Measurements from ENCODE around the gene ESPN.
"Not testable (repeated sequence)": the region's sequence is repeated elsewhere in the genome, so short reads cannot be mapped to it uniquely, and the experiment has no call there.

Gene ESPN

DNA sequence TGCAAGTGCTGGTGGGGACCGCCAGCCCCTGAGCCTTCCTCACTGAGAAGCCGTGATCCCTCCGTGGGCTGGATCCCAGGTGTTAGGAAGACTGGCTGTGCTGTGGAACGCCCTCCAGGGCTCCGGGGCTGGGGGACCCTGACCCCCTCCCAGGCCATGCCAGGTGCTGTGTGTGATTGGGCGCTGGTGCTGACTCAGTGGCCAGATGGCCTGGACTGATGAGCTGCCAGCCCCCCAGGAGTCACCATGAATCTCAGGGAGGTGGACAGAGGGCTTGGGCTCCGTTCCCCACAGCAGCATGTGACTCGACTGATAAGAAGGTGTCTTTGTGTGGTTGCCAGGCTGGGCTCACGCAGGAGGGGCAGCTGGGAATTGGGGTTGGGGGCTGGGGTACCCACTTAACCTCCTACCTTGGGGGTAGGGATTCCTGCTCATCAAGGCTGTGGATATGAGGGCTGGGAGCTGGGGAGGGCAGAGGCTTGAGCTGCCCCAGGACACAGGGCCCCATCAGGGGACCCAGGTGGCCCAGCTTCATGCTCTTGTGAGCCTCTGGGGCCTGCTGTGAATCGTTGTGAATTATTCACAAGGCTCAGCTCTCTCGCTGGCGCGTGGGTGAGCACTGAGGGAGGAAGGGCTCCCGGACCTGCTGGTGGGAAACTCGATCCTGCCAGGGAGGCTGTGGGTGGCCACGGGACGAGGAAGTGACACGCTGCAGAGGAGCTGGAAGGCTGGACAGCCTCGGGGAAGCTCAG lies 5.3 kb downstream of the ESPN start:
- not testable (repeated sequence) for DNase-seq

- DNase-seq = not testable (repeated sequence)
These were observed 7.3 kb downstream of the ESPN start for GRCh38 chr1:6431645-6432579.

DNA sequence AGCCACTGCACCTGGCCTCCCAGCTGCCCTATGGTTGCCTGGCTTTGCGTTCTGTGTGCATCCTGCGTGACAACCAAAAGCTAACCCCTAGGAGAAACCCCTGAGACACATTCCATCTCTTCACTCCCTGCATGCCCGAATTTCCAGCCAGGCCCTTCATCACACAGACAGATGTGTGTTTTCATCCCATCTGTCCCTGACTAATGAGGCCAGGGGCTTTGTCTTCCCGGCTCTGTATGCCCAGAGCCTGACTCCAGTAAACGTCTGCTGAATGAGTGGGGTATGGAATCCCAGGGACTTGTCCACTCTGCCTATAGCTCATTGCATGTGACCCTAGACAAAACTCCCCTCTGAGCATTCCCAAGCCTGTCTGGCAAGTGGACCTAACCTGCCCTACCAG lies 9.6 kb downstream of the ESPN start:
- no peak for DNase-seq

GRCh38 chr1:6435129-6435528 lies 10.6 kb downstream of the ESPN start:
- no peak for DNase-seq

- DNase-seq = no peak
These were observed 11.0 kb downstream of the ESPN start for GRCh38 chr1:6435547-6435946.

DNA sequence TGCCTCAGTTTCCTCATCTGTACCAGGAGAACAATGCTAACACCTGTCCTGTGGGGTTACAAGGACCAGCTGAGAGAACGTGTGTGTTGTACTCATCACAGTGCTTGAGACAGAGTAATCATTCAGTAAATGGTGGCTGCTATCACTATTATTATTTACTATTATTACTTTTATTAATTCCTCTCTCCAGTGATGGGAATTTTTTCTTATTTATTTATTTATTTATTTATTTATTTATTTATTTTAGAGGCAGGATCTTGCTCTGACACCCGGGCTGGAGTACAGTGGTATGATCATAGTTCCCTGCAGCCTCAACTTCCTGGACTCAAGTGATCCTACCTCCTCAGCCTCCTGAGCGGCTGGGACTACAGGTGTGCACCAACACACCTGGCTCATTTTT lies 11.7 kb downstream of the ESPN start:
- not testable (repeated sequence) for DNase-seq

DNA sequence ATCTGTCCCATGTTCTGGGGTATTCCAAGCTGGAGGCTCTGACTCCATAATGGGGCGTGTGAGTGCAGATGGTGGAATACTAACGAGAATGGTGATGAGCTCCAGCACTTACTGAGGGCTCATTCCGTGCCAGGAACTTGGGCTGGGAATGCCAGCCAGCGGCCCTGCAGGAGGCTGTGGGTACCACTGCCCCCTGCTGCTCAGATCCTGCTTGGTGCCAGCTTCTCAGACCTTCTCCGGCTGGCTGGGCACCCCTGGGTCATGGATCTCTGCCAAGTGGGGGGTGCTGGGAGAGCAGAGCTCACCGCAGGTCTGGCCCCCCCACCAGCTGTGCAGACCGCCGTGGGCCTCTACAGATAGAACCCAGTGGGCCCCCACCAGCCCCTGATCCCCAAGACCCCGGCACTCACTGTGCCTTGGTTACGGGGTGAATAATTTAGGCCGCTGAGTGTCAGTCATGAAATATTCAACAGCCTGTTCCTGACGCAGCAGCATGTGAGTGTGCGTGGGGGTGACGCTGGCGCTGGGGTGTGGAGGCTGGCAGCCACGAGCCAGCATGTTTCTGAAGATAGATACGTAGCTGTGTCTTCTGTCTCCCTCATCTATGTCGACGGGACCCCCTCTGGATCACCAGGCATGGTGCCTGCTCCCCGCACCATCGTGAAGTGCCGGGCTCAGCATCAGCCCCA lies 12.6 kb downstream of the ESPN start:
- peak; percentile 64 for DNase-seq

DNA sequence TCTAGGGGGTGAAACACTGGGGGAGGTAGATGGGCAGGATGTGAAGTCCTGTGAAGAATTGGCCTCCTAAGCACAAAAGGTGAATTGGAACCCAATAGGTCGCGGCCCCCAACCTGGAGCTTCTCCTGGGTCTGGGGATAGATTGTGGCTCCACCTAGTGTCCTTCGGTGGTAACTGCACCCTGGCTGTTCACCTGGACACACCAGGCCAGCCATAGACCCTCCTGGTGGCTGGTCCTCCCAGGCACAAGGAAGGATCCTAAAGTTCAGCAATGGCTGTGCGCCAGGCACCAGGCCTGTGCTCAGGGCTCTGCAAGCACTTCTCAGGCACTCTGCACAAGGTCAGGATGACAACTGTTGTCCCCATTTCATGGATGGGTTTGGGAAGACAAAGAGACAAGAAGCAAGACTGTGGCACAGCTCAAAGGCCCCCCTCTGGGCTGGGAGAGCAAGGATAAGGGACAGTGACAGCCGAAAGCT lies 13.5 kb downstream of the ESPN start:
- DNase-seq = peak; percentile 25

- DNase-seq = no peak
These were observed 15.9 kb downstream of the ESPN start for GRCh38 chr1:6440198-6441126.

GRCh38 chr1:6441586-6441985 lies 17.0 kb downstream of the ESPN start:
- no peak for DNase-seq

DNA sequence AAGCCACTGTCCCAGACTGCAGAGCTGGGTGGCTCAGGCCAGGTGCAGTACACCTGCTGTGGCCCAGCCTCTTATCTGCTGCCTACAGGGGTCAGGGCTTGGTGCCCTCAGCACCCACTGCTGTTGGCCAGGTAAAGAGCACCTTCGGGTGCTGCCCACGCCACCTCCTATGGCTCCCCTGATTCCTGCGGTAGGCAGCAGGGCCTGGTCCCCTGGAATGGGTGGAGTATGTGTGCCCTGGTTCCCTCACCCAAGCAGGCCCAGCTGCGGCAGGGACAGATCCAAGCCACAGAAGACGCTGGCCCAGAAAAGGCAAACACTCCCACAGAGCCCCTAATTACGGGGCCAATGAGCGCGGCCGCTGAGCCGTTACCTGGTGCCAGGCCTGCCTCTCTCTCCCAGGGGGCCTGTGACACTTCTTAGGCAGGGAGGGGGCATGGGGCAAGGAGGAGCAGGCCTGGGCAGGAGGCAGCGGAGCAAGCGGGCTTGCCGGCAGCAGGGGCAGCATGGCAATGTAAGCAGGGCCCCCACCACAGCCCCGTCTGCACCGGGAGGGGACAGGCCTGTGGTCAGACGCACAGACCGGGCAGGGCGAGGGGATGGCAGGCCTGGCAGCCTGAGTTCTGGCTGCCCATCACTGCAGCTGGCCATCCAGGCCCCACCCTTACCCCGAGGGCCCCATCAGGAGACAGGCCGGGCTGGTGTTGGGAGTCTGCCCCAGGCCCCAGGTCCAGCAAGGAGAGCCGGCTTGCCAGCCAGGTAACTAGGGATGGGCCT lies 19.0 kb downstream of the ESPN start:
- DNase-seq = no peak

DNA sequence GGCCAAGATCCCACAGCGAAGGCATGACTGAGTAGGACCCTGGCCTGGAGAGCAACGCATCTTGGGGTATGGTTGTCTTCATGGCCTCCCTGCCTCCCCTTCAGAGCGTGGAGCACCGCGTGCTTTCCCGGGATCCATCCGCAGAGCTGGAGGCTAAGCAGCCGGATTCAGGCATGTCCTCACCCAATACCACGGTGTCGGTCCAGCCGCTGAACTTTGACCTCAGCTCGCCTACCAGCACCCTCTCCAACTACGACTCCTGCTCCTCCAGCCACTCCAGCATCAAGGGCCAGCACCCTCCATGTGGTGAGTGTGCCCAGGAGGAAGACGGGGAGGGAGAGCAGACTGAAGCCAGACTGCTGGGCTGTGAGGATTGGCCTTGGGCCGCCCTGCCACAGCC lies 19.8 kb downstream of the ESPN start:
- DNase-seq = no peak

- peak; percentile 26 for DNase-seq
These were observed 20.6 kb downstream of the ESPN start for GRCh38 chr1:6445062-6445763.

- DNase-seq = not testable (repeated sequence)
These were observed 21.4 kb downstream of the ESPN start for GRCh38 chr1:6445929-6446328.

DNA sequence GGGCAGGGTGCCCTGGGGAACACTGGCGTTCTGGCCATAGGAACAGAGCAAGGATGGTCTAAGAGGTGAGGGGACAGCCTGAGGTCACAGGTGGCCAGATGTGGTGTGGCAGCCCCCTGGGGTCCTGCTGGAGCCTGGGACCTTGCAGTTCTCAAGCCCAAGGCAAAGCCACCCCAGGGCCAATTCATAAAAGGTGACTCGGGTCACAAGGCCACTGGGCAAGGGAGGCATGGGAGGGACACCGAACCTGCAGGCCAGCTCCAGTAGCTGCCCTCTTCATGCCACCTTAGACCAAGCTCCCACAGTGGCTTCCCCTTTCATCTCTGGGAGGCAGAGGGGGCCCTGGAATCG lies 22.1 kb downstream of the ESPN start:
- DNase-seq = no peak

DNA sequence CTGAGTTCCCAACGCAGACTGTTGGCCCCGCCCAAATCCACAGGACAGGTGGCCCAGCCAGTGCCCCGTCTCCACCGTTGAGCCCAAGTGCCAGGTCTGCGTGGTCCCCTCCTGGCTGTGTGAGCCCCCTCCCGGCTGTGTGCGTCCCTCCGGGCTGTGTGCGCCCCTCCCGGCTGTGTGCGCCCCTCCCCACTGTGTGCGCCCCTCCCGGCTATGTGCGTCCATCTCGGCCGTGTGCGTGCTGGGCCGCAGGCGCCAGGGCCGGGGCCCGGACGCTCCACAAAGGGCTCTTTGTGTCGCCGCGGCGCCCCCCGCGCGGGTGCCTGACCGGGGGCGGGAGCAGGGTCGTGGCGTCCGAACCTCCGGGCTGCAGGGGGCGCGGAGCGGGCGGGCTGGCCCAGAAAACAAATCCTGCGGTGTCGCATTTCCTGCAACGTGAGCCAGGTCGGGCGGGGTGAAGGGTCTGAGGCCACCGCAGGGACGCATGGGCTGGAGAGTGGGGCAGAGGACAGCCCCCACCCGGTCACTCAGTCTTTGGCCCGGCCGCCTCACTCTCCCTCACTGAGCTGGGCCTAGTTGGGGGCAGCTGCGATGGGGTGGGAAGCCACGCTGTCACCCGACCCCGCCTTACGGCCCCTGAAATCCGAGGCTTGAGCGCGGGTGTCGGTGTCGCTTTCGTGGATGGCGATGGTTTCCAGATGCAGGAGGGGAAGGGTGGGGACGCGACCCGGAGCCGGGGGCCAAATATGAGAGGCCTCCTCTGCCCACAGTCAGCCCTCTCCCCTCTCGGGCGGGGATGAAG lies 22.6 kb downstream of the ESPN start:
- DNase-seq = no peak

DNA sequence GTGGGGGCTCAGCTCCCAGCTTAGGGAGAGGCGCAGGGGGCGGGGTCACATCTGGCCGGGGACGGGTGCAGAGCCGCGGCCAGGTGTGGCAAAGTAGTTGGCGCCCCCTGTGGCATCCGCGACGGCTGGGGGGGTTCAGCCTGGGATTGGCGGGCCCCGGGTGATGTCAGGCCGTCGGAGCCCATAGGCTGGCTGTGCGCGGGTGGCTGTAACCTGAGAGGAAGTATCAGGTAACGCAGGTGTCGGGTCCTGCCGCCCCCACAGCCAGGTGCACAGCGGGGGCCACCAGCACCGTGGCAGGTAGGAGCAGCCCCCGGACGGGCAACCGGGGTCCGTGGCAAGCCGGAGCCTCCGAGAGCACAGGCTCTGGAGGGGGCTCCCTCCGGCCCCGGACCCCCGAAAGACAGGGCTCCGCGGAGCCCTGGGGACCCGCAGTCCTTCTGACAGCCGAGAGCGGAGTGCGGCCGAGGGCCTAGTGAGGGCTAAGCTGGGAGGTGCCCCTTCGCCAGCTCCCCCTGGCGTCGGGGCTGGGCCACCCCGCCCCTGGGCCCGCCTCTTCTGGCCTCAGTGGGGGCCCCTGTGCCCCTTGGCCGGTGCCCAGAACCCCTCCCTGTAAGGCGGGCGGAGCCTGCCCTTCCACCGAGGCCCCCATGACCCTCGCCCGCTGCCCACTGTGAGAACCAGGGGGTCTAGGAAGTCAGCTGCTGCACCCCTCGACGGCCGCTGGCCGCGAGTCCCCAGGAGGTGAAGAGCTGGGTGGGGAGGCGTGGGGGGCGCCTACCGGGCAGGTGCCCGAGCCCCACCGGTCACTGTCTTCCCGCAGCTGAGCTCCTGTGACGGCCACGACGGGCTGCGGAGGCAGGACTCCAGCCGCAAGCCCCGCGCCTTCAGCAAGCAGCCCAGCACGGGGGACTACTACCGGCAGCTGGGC lies 23.5 kb downstream of the ESPN start:
- no peak for DNase-seq

DNA sequence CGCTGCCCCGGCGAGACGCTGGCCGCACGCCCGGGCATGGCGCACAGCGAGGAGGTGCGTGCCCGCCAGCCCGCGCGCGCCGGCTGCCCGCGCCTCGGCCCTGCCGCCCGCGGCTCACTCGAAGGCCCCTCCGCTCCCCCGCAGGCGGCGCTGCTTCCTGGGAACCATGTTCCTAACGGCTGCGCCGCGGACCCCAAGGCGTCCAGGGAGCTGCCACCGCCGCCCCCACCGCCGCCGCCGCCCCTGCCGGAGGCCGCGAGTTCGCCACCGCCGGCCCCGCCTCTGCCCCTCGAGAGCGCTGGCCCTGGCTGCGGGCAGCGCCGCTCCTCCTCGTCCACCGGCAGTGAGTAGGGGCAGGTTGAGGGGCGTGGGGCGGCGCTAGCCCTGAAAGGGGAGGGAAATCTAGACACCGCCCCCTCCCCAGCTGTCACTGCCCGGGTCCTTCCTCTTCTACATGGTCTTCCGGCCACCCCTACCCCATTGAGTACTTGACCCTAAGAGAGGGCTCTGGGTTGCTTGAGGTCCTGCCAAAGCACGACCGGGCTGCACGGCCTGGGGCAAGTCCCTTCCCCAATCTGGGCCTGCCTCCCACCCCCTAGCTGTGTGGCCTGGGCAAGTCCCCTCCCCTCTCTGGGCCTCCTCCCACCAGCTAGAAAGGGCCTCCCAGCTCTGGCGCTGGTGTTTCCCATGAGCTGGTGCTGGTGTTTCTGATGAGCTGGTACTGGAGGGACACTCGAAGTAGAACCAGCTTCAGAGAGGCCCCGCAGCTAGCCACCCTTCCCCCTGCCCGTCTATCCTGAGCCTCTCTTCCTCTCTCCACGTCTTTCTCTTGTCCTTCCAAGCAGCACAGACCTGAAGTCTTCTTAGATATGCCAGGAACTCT lies 24.4 kb downstream of the ESPN start:
- no peak for DNase-seq
